ENCODE data around the gene PDIK1L. TPM values are rescaled to one million over a fixed set of nuclear protein-coding genes. Genes with fewer than 3 reads are reported as not detected.

PDIK1L gene
- total RNA-seq, 1 experiment from 2014 or later: 5.6 TPM

DNA sequence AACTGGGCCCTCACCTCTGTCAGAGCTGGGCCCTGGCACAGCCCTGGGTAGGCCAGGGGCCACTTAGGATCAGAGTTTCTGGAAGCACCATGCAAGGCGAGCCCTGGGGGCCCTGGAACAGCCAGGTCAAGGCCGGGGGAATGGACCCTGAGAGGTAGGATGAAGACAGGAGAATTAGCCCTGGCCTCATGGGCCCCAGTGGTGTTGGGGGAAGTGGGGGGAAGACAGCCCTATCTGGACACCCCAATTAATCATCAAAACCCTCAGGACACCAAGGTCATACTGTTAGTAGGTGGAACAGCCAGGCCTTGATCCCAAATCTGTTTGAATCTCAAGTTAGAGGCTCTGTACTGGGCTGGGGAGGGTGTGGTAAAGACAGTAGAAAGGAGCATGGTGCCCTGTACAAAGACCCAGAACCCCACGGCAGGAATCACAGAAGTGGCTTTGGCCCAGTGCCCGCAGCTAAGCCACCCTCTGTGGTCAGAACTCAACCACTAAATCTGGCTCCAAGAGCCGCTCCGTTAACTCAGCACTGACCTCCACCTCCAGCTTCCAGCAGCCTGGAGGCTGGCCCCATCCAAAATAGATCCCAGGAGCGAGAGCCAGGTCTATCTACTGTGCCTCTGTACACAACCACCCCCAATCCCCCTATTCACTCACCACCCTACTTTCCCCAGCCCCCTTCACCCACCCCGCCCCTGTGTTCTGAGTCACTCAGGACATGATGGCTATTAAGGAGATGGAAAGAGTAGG is 30.2 kb upstream of the PDIK1L start:
- no CpG with 5 or more reads among the region's 8 CpGs for WGBS (ENCODE audit: extremely low coverage, insufficient read length, low lambda C conversion rate)
- no peak overlapping the region for H2BK15ac ChIP-seq (ENCODE audit: low read depth, low read length)
- peaks cover 12 to 15% of the 10 kb centered on the region in 2 experiments for H3K4me1 Mint-ChIP-seq
- peak overlapping the region in 1 of 3 experiments; percentile 80; a peak in 1 of 7 replicates for H3K27ac Mint-ChIP-seq
- H2BK120ac ChIP-seq (ENCODE audit: low read depth, low read length, poor library complexity, severe bottlenecking): no peak overlapping the region
- H3K4me2 ChIP-seq (ENCODE audit: insufficient read depth, insufficient read length, low read length): no peak overlapping the region
- H4K8ac ChIP-seq (replicated peaks; ENCODE audit: insufficient read length, low read depth, low read length): no peak overlapping the region
- H4K5ac ChIP-seq (ENCODE audit: insufficient read length, low read depth, low read length): no peak overlapping the region
- no peak overlapping the region for H3K27ac ChIP-seq (ENCODE audit: insufficient read length, low read depth, low read length)
- no peaks in the 10 kb centered on the region for H3K36me3 Mint-ChIP-seq (ENCODE audit: insufficient read depth in 1 of 3, low read depth in 3 of 3)
- no peaks in the 10 kb centered on the region for H3K79me1 ChIP-seq (ENCODE audit: insufficient read depth, low read depth, low read length, poor library complexity, severe bottlenecking)
- no peaks in the 10 kb centered on the region for H3K27me3 ChIP-seq (ENCODE audit: insufficient read depth, low read length)
- no peak overlapping the region for H3K18ac ChIP-seq (ENCODE audit: insufficient read length, low read depth, low read length)
- H3K4ac ChIP-seq (ENCODE audit: low read depth, low read length): no peak overlapping the region
- H3K9ac ChIP-seq (ENCODE audit: extremely low read depth, insufficient read length, low read length): no peak overlapping the region
- H2BK12ac ChIP-seq (ENCODE audit: insufficient read length, low read depth, low read length): no peak overlapping the region
- no peaks in the 10 kb centered on the region for H3K9me3 ChIP-seq (ENCODE audit: control insufficient read depth, low read depth, low read length)
- H4K91ac ChIP-seq (ENCODE audit: insufficient read length, low read depth, low read length): no peak overlapping the region
- no peak overlapping the region for H3K14ac ChIP-seq (ENCODE audit: insufficient read depth, low read length)
- H3T11ph ChIP-seq (ENCODE audit: low read length): no peak overlapping the region
- H2AFZ ChIP-seq (ENCODE audit: low read length): no peak overlapping the region
- no peak overlapping the region for H3K56ac ChIP-seq (ENCODE audit: insufficient read length, low read depth, low read length)
- H3K79me2 ChIP-seq (ENCODE audit: insufficient read depth, low read length): no peaks in the 10 kb centered on the region
- no peaks in the 10 kb centered on the region; the same call in 1 of the 2 replicates for H3K4me1 ChIP-seq (ENCODE audit: insufficient read depth, low read length)
- no peak for DNase-seq
- TF ChIP-seq, protein P1, sequence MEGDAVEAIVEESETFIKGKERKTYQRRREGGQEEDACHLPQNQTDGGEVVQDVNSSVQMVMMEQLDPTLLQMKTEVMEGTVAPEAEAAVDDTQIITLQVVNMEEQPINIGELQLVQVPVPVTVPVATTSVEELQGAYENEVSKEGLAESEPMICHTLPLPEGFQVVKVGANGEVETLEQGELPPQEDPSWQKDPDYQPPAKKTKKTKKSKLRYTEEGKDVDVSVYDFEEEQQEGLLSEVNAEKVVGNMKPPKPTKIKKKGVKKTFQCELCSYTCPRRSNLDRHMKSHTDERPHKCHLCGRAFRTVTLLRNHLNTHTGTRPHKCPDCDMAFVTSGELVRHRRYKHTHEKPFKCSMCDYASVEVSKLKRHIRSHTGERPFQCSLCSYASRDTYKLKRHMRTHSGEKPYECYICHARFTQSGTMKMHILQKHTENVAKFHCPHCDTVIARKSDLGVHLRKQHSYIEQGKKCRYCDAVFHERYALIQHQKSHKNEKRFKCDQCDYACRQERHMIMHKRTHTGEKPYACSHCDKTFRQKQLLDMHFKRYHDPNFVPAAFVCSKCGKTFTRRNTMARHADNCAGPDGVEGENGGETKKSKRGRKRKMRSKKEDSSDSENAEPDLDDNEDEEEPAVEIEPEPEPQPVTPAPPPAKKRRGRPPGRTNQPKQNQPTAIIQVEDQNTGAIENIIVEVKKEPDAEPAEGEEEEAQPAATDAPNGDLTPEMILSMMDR (conservative IDR thresholded peaks at IDR 0.05): no peak
- no peak overlapping the region for H2AK5ac ChIP-seq (ENCODE audit: insufficient read length, low read length)
- H3K9me3 Mint-ChIP-seq: no peaks in the 10 kb centered on the region
- no peak overlapping the region for H3K4me3 Mint-ChIP-seq
- H3K27me3 Mint-ChIP-seq (ENCODE audit: low read depth): peaks cover 24% of the 10 kb centered on the region
- H2BK20ac ChIP-seq (ENCODE audit: low read depth, low read length, poor library complexity, severe bottlenecking): no peak overlapping the region
- no peaks in the 10 kb centered on the region for H3K23me2 ChIP-seq (ENCODE audit: insufficient read length, low read depth, low read length, poor library complexity, severe bottlenecking)
- no peak overlapping the region for H2BK5ac ChIP-seq (ENCODE audit: insufficient read length, low read length)
- H3K23ac ChIP-seq (ENCODE audit: insufficient read length, low read depth, low read length): no peak overlapping the region
- H4K20me1 ChIP-seq (ENCODE audit: control insufficient read depth, insufficient read depth, insufficient read length): no peaks in the 10 kb centered on the region
